ENCODE data around the gene WFIKKN1.

DNA sequence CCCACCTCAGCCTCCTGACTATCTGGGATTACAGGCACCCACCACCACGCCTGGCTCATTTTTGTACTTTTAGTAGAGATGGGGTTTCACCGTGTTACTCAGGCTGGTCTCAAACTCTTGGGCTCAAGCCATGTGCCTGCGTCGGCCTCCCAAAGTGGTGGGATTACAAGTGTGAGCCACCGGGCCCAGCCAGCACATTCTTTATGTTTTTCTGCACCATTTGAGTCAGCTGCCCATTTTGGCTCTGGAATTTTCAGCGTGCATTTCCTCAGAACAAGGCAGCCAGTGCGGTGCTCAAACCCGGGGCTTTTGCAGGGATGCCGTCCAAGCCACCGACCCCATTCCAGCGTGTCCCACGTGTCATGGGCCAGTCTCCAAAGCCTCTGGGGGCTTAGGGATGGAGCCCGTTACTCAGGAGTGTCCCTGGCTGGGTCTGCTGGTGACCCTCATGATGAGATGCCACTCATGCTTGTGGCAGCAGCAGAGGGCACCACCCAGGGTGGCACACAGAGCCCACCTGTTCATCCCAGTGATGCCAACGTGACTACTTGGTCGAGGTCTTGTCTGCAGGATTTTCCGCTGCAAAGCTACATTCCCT is 44.6 kb upstream of the WFIKKN1 start:
- no peak for TF ChIP-seq EZH2 (IDR thresholded peaks at IDR 0.05; ENCODE audit: insufficient read depth, low read length)
- TF ChIP-seq, protein P1, sequence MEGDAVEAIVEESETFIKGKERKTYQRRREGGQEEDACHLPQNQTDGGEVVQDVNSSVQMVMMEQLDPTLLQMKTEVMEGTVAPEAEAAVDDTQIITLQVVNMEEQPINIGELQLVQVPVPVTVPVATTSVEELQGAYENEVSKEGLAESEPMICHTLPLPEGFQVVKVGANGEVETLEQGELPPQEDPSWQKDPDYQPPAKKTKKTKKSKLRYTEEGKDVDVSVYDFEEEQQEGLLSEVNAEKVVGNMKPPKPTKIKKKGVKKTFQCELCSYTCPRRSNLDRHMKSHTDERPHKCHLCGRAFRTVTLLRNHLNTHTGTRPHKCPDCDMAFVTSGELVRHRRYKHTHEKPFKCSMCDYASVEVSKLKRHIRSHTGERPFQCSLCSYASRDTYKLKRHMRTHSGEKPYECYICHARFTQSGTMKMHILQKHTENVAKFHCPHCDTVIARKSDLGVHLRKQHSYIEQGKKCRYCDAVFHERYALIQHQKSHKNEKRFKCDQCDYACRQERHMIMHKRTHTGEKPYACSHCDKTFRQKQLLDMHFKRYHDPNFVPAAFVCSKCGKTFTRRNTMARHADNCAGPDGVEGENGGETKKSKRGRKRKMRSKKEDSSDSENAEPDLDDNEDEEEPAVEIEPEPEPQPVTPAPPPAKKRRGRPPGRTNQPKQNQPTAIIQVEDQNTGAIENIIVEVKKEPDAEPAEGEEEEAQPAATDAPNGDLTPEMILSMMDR (IDR thresholded peaks at IDR 0.05; ENCODE audit: insufficient read depth, low read depth, low read length), result no peak
